ENCODE results near the gene NEIL1. TPM values are rescaled to one million over a fixed set of nuclear protein-coding genes. Genes with fewer than 3 reads are reported as not detected.
"Not testable (repeated sequence)": the region's sequence is repeated elsewhere in the genome, so short reads cannot be mapped to it uniquely, and the experiment has no call there.

Gene NEIL1
- polyA plus RNA-seq, 1 of the 3 experiments (the other 2 are of a cell fraction), result 12.0 TPM

DNA sequence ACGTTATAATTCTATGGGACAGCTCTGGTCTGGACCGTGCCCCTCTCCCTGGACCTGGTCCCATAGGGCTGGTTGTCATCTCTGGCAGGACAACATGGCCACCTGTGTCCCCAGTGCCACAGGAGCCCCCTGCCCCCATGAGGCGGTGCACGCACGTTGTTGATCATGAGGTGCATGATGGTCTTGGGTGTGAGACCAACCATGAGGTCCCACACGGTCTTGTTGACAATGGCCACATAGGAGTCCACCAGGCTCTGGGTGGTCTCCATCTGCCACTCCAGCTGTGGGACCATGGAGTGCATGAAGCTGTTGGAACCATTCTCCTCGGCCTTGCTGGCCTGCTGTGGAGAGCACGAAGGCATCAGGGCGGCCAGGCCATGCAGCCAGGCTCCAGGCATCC lies 44.5 kb upstream of the NEIL1 start:
- peaks cover 16% of the 10 kb centered on the region; the same call in 1 of the 2 replicates for H3K27me3 ChIP-seq (ENCODE audit: insufficient read depth)
- no peak overlapping the region for H2AFZ ChIP-seq (ENCODE audit: low read depth)
- no peaks in the 10 kb centered on the region for H4K20me1 ChIP-seq (ENCODE audit: insufficient read depth)
- H3K9ac ChIP-seq, result no peak overlapping the region
- H3K36me3 ChIP-seq (replicated peaks in 1 of 2; ENCODE audit: control insufficient read depth in 1 of 2, insufficient read depth in 2 of 2, low read length in 1 of 2), result no peaks in the 10 kb centered on the region
- no peaks in the 10 kb centered on the region for H3F3A ChIP-seq (replicated peaks; ENCODE audit: insufficient read depth)
- ChIA-PET CTCF (no interaction called here), POLR2A (no interaction called here)
- no peak for DNase-seq
- WGBS (ENCODE audit: low lambda C conversion rate), result 50% methylated on average over 8 of the region's 9 CpGs
- no peak overlapping the region for H3K27ac ChIP-seq (ENCODE audit: low read depth in 2 of 2, low read length in 1 of 2)
- H3K79me2 ChIP-seq (ENCODE audit: insufficient read depth), result no peaks in the 10 kb centered on the region
- TF ChIP-seq NRF1 (IDR thresholded peaks at IDR 0.05; ENCODE audit: low read depth, low read length) (no peak), POLR2AphosphoS5 (IDR thresholded peaks at IDR 0.05; ENCODE audit: low read depth, low read length) (no peak), CHD2 (IDR thresholded peaks at IDR 0.05; ENCODE audit: low read length, partially characterized antibody) (no peak), FOSL2 (IDR thresholded peaks at IDR 0.05; ENCODE audit: borderline replicate concordance, low read depth) (no peak), RXRA (IDR thresholded peaks at IDR 0.05; ENCODE audit: borderline replicate concordance, low read depth) (no peak), GABPA (IDR thresholded peaks at IDR 0.05; ENCODE audit: low read depth) (no peak), FOXJ3 (CRISPR knock-in tag; IDR thresholded peaks at IDR 0.05) (no peak), MEF2A (IDR thresholded peaks at IDR 0.05; ENCODE audit: borderline replicate concordance, low read depth) (no peak), SIN3A (IDR thresholded peaks at IDR 0.05; ENCODE audit: borderline replicate concordance, low read depth, low read length) (no peak)
- TF ChIP-seq, protein P1, sequence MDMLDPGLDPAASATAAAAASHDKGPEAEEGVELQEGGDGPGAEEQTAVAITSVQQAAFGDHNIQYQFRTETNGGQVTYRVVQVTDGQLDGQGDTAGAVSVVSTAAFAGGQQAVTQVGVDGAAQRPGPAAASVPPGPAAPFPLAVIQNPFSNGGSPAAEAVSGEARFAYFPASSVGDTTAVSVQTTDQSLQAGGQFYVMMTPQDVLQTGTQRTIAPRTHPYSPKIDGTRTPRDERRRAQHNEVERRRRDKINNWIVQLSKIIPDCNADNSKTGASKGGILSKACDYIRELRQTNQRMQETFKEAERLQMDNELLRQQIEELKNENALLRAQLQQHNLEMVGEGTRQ (IDR thresholded peaks at IDR 0.05; ENCODE audit: borderline replicate concordance, low read depth, low read length), result no peak
- TF ChIP-seq, protein P2, sequence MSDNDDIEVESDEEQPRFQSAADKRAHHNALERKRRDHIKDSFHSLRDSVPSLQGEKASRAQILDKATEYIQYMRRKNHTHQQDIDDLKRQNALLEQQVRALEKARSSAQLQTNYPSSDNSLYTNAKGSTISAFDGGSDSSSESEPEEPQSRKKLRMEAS (IDR thresholded peaks at IDR 0.05; ENCODE audit: low read depth), result no peak
- TF ChIP-seq, protein P3, sequence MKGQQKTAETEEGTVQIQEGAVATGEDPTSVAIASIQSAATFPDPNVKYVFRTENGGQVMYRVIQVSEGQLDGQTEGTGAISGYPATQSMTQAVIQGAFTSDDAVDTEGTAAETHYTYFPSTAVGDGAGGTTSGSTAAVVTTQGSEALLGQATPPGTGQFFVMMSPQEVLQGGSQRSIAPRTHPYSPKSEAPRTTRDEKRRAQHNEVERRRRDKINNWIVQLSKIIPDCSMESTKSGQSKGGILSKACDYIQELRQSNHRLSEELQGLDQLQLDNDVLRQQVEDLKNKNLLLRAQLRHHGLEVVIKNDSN (IDR thresholded peaks at IDR 0.05; ENCODE audit: borderline replicate concordance, low read depth), result no peak
- no peaks in the 10 kb centered on the region for H3K9me3 ChIP-seq
- H3K9me2 ChIP-seq, result no peaks in the 10 kb centered on the region
- no peak overlapping the region for H3K4me2 ChIP-seq
- H3K4me1 ChIP-seq (ENCODE audit: control insufficient read depth in 1 of 2, insufficient read depth in 2 of 2, low read depth in 1 of 2, low read length in 1 of 2), result no peaks in the 10 kb centered on the region
- H3K4me3 ChIP-seq (ENCODE audit: low read depth in 2 of 2, low read length in 1 of 2), result no peak overlapping the region

DNA sequence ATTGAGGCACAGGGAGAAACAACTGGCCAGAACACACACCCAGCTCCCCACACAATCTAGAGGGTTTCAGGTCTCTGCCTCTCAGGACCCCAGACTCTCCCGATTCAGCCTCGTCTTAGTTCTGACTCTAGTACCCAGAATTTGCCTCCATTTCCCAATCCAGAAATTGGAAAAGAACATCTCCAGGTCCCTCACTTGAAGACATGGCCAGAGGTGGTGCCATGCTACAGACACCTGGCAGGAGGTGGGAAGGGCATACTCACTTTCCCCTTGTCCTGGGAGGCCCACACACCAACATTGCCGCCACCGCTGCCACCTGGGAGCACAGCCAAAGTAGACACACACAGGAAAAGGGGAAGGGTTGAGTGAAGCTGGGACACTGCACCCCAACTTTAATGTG lies 44.1 kb upstream of the NEIL1 start:
- H3K4me1 ChIP-seq (ENCODE audit: control insufficient read depth in 1 of 2, insufficient read depth in 2 of 2, low read depth in 1 of 2, low read length in 1 of 2); H3K9me2 ChIP-seq; H3K27ac ChIP-seq (ENCODE audit: low read depth in 2 of 2, low read length in 1 of 2); H3K4me3 ChIP-seq (ENCODE audit: low read depth in 2 of 2, low read length in 1 of 2); H4K20me1 ChIP-seq (ENCODE audit: insufficient read depth); H3K9ac ChIP-seq; POLR2A ChIA-PET; CTCF ChIA-PET; H3F3A ChIP-seq (replicated peaks; ENCODE audit: insufficient read depth); H3K36me3 ChIP-seq (replicated peaks in 1 of 2; ENCODE audit: control insufficient read depth in 1 of 2, insufficient read depth in 2 of 2, low read length in 1 of 2); DNase-seq; H3K9me3 ChIP-seq; H3K79me2 ChIP-seq (ENCODE audit: insufficient read depth); H3K4me2 ChIP-seq; H2AFZ ChIP-seq (ENCODE audit: low read depth): not testable (repeated sequence)
- H3K27me3 ChIP-seq (ENCODE audit: insufficient read depth), result peaks cover 18% of the 10 kb centered on the region; the same call in 1 of the 2 replicates
- 79% methylated on average over 4 of the region's 4 CpGs for WGBS (ENCODE audit: low lambda C conversion rate)
